Measurements from ENCODE around the gene CLEC10A.

CLEC10A gene

DNA sequence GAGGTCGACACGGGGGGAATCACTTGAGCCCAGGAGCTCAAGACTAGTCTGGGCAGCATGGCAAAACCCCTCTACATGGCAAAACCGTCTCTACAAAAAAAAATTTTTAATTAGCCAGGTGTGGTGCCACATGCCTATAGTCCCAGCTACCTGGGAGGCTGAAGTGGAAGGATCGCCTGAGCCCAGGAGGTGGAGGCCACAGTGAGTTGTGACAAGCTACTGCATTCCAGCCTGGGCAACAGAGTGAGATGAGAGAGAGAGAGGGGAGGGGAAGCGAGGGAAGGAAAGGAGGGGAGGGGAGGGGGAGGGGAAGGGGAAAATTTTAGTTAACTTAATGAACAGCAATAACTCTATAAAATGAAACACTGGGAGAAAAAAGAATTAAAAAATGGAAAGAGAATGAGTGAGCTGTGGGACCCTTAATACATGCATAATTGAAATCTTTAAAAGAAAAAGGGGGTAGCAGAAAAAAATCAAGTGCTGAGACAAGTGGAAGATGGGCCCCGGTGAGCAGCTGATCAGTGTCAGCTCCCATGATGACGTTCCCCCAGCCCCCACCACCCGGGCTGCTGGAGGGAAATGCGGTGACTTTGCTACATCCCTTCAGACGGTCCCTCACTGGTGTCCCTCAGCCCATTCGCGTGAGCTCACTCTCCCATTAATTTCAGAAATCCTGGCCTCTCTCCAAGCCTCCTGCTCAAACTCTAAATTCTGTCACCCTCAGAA is 31.9 kb upstream of the CLEC10A start:
- TF ChIP-seq, protein P1, sequence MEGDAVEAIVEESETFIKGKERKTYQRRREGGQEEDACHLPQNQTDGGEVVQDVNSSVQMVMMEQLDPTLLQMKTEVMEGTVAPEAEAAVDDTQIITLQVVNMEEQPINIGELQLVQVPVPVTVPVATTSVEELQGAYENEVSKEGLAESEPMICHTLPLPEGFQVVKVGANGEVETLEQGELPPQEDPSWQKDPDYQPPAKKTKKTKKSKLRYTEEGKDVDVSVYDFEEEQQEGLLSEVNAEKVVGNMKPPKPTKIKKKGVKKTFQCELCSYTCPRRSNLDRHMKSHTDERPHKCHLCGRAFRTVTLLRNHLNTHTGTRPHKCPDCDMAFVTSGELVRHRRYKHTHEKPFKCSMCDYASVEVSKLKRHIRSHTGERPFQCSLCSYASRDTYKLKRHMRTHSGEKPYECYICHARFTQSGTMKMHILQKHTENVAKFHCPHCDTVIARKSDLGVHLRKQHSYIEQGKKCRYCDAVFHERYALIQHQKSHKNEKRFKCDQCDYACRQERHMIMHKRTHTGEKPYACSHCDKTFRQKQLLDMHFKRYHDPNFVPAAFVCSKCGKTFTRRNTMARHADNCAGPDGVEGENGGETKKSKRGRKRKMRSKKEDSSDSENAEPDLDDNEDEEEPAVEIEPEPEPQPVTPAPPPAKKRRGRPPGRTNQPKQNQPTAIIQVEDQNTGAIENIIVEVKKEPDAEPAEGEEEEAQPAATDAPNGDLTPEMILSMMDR (conservative IDR thresholded peaks at IDR 0.05): no peak
- no peak for TF ChIP-seq ZFX (IDR thresholded peaks at IDR 0.05)
- H3K27ac ChIP-seq: no peak overlapping the region

DNA sequence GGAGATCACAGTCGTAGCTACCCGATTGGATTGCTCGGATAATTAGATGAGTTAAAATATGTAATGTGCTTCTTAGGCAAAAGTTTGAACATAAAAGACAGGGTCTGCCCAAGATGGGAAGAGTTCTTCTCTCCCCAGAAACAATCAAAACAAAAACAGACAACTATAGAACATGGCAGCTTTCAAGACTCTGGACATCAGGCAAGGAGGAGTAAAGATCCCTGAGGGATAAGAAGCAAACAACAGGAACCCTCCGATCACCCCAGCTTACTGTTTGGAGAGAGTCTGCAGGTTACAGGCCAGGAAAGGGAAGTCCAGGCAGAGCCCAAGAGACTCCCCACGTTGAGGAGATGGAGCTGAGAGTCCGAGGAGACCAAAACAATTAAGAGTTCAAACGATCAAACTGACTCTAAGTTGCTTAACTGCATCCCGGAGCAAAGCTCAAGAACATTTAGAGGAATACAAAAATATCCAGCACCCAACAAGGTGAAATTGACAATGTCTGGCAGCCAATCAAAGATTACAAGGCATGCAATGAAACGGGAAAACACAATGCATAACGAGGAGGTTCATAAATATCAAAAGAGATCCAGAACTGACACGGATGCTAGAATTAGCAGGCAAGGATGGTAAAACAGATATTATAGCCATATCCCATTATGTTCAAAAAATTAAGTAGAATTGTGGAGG is 30.7 kb upstream of the CLEC10A start:
- no peak for TF ChIP-seq ZFX (IDR thresholded peaks at IDR 0.05)
- TF ChIP-seq, protein P1 (conservative IDR thresholded peaks at IDR 0.05): no peak
- H3K27ac ChIP-seq: no peak overlapping the region

DNA sequence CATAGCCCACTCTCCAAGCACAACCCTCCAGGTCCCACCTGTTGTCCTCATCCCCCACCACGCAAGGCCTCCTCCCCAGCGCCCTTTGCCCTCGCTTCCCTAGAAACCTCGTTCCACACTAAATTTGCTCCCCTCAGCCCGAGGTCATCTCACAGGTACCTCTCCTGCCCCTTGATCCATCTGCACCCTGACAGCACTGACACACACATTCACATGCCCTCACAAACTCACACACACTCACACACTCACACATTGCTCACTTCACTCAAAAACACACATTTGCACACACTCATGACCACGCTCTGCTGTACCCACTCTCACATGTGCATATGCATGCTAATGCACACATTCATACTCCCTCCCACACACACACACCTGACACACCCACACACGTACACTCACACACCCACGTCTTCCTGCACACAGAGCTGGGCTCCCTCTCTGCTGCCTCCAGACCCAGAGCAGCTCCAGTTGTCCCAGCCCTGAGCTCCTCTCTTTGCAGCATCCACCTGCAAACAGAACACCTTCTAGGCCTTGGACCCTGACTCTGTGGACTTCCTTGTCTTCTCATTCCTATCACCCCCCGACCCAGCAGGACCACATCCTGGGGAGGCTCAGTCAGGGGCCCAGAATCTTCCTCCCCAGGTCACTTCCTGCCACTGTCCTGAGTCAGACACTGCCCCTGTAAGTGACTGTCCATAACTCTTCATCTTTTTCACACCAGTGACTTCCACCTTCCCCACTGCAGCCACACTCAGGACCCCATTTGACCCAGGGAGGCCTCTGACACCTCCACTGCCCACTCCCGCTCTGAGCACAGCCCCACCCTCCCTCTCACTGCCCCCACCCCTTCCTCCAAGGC is 29.6 kb upstream of the CLEC10A start:
- no peak overlapping the region for H3K27ac ChIP-seq
- TF ChIP-seq ZFX (IDR thresholded peaks at IDR 0.05): no peak
- TF ChIP-seq, protein P1 (conservative IDR thresholded peaks at IDR 0.05): no peak

DNA sequence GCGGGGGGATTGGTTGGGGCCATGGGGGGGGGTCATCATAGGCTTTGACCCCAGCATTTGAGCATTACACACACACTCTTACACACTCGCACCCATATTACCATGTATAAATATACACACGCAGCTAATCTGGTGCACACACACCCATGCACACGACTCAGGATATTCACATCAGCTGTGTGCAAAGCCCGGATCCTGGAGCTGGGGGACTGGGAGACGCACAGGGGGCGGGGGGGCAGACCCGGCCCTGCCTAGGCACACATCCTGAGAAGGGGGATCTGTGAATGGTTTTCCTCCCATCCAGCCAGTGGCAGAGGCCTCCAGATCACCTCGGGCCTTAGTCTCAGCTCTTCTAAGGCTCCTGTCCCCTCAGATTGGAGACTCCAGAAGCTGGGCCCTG is 28.9 kb upstream of the CLEC10A start:
- no peak for TF ChIP-seq ZFX (IDR thresholded peaks at IDR 0.05)
- TF ChIP-seq, protein P1 (conservative IDR thresholded peaks at IDR 0.05): no peak
- no peak overlapping the region for H3K27ac ChIP-seq

DNA sequence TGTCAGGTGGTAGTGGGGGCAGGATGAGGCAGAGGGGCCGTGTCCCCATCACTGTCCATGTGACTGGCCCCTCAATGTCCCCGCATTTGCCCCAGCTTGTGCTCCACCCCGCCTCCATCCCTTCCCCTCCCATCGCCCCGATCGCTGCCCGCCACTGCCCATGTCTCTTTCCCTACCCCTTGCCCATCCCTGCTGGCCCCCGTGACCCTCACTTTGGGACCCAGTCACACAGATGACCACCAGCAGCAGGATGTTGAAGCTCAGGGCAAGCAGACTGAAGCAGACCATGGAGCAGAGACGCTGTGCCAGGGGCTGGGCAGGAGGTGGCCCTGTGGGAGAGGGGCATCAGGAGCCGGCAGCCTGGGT is 28.5 kb upstream of the CLEC10A start:
- no peak for TF ChIP-seq ZFX (IDR thresholded peaks at IDR 0.05)
- TF ChIP-seq, protein P1 (conservative IDR thresholded peaks at IDR 0.05): no peak
- no peak overlapping the region for H3K27ac ChIP-seq

DNA sequence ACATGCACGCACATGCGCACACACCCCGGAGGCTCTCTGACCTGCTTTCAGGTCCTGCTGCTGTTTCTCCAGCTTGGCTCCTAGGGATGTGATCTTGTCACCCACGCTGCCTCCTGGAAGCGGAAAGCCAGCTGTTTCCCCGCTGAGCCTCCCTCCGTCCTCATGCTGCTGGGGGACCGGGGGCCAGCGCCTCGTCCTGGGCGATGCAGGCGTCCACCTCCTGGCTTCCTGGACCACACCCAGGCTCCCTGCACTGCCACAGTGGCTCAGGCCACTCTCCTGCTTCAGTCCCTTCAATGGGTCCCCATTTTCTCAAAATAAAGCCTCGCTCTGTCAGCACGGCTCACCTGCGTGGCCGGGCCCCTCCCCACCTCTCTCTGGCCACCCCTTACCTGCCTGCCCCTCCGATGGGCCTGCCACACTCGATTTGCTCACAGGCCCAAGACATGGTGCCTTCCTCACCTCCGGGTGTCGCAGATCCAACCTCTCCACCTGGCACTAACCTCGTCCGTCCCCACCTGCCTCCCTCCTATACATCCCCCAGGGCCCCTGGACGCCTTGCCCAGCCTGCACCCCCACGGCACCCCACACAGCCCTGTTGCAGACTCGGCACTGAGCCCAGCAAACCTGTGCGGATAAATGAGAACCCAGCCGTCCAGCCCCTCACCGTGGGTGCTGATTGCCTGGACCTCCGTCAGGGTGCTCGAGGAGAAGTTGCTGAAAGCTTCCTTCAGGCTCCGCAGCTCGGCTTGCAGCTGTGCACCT is 27.9 kb upstream of the CLEC10A start:
- no peak for TF ChIP-seq ZFX (IDR thresholded peaks at IDR 0.05)
- TF ChIP-seq, protein P1 (conservative IDR thresholded peaks at IDR 0.05): no peak
- H3K27ac ChIP-seq: no peak overlapping the region

Measured in C4-2B (cell line).